ENCODE data around the gene H3-3A.

DNA sequence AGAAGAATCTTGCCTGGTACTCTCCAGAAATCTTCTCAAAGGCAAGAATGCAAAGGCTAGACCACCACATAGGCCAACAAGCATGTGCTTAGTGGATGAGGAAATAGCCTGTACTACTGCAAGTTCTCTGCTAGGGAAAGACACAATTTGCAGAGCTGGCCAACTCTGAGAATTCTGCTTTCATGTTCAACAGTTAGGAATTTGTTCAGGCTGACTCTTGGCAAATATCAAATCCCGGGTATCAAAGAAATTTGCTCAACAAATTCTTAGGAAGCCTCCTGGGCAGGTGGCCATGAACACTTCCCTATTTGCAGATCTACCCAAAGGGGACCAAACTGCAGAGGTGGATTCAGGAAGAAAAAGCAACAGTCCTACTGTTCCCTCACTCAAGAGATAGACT lies 15.0 kb upstream of the H3-3A start:
- TF ChIP-seq POLR2A (IDR thresholded peaks at IDR 0.05) (no peak), POLR2AphosphoS5 (IDR thresholded peaks at IDR 0.05) (no peak)
- TF ChIP-seq, protein P1, sequence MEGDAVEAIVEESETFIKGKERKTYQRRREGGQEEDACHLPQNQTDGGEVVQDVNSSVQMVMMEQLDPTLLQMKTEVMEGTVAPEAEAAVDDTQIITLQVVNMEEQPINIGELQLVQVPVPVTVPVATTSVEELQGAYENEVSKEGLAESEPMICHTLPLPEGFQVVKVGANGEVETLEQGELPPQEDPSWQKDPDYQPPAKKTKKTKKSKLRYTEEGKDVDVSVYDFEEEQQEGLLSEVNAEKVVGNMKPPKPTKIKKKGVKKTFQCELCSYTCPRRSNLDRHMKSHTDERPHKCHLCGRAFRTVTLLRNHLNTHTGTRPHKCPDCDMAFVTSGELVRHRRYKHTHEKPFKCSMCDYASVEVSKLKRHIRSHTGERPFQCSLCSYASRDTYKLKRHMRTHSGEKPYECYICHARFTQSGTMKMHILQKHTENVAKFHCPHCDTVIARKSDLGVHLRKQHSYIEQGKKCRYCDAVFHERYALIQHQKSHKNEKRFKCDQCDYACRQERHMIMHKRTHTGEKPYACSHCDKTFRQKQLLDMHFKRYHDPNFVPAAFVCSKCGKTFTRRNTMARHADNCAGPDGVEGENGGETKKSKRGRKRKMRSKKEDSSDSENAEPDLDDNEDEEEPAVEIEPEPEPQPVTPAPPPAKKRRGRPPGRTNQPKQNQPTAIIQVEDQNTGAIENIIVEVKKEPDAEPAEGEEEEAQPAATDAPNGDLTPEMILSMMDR (IDR thresholded peaks at IDR 0.05): no peak

All from upper lobe of left lung (tissue), 4 donors.